ENCODE results near the gene BMPR1A.

Gene BMPR1A

GRCh38 chr10:86803156-86803555 is 46.7 kb downstream of the BMPR1A start:
- no peak for DNase-seq

GRCh38 chr10:86804805-86805204 is 48.4 kb downstream of the BMPR1A start:
- DNase-seq = no peak

- DNase-seq = peak in 2 of 14 donors; percentile 1 to 10
Observed at GRCh38 chr10:86813101-86813500, 56.7 kb downstream of the BMPR1A start.

GRCh38 chr10:86813982-86814381 is 57.6 kb downstream of the BMPR1A start:
- DNase-seq = no peak

GRCh38 chr10:86815035-86815617 is 58.7 kb downstream of the BMPR1A start:
- no peak for DNase-seq

- no peak for DNase-seq
Observed at GRCh38 chr10:86815640-86816039, 59.2 kb downstream of the BMPR1A start.

GRCh38 chr10:86817246-86817645 is 60.8 kb downstream of the BMPR1A start:
- DNase-seq = no peak

GRCh38 chr10:86819567-86819966 is 63.1 kb downstream of the BMPR1A start:
- DNase-seq = no peak

GRCh38 chr10:86820509-86820908 is 64.1 kb downstream of the BMPR1A start:
- no peak for DNase-seq

GRCh38 chr10:86821388-86821999 is 65.1 kb downstream of the BMPR1A start:
- DNase-seq = no peak

GRCh38 chr10:86823565-86823964 is 67.1 kb downstream of the BMPR1A start:
- no peak for DNase-seq

- no peak for DNase-seq
Observed at GRCh38 chr10:86824151-86824550, 67.7 kb downstream of the BMPR1A start.

- DNase-seq = no peak
Observed at GRCh38 chr10:86825366-86825765, 68.9 kb downstream of the BMPR1A start.

GRCh38 chr10:86827639-86828038 is 71.2 kb downstream of the BMPR1A start:
- DNase-seq = no peak

GRCh38 chr10:86828145-86828544 is 71.7 kb downstream of the BMPR1A start:
- no peak for DNase-seq

GRCh38 chr10:86829472-86829871 is 73.1 kb downstream of the BMPR1A start:
- no peak for DNase-seq

- no peak for DNase-seq
Observed at GRCh38 chr10:86830043-86830591, 73.7 kb downstream of the BMPR1A start.

GRCh38 chr10:86833969-86834368 is 77.5 kb downstream of the BMPR1A start:
- no peak for DNase-seq

- no peak for DNase-seq
Observed at GRCh38 chr10:86836044-86836443, 79.6 kb downstream of the BMPR1A start.

GRCh38 chr10:86837663-86838062 is 81.2 kb downstream of the BMPR1A start:
- DNase-seq = no peak

GRCh38 chr10:86840498-86840897 is 84.1 kb downstream of the BMPR1A start:
- no peak for DNase-seq

- no peak for DNase-seq
Observed at GRCh38 chr10:86846088-86846487, 89.7 kb downstream of the BMPR1A start.

GRCh38 chr10:86848747-86849146 is 92.3 kb downstream of the BMPR1A start:
- no peak for DNase-seq

GRCh38 chr10:86849181-86849894 is 92.9 kb downstream of the BMPR1A start:
- DNase-seq = no peak

Data from C1 segment of cervical spinal cord (tissue), 14 donors.